Loucy (cell line): ENCODE data around the gene TYRO3.

ENCODE experiments used
- CTCF ChIP-seq: fragments of 200-600 bp; sonication (generic); conservative IDR thresholded peaks from 2 replicates; pipeline ENCODE4 v1.5.1; 2014; ENCODE audit warnings: mild to moderate bottlenecking, antibody characterized with exemption, low read length
- EZH2phosphoT487 ChIP-seq: fragments of 200-600 bp; IDR thresholded peaks from 2 replicates; pipeline ENCODE4 v1.6.1; 2018; ENCODE audit warnings: antibody characterized with exemption, mild to moderate bottlenecking, moderate library complexity, borderline replicate concordance

GRCh38 chr15:41562784-41563198, 3.8 kb downstream of the TYRO3 start:
- TF ChIP-seq CTCF (no peak), EZH2phosphoT487 (no peak)
